Breast epithelium (tissue), 3 donors: ENCODE results near the gene GNA12.

Source experiments
- POLR2A ChIP-seq: fragments of 450-650 bp; IDR thresholded peaks from one replicate; pipeline ENCODE4 v1.6.1; 2016; ENCODE audit warnings: antibody characterized with exemption, mild to moderate bottlenecking, moderate library complexity
- POLR2AphosphoS5 ChIP-seq, 3 donors: sonication (generic); formaldehyde crosslinking; IDR thresholded peaks; one replicate each; pipeline ENCODE4 v1.6.1; 2017; ENCODE audit warnings: antibody characterized with exemption in 3 of 3
- TF ChIP-seq, protein P1 (sequence below), 3 donors: fragments of 450-650 bp; IDR thresholded peaks; one replicate each; pipeline ENCODE4 v1.5.1; 2016 to 2017; ENCODE audit warnings: antibody characterized with exemption in 3 of 3, mild to moderate bottlenecking in 3 of 3, moderate library complexity in 3 of 3

- TF ChIP-seq, protein P1, sequence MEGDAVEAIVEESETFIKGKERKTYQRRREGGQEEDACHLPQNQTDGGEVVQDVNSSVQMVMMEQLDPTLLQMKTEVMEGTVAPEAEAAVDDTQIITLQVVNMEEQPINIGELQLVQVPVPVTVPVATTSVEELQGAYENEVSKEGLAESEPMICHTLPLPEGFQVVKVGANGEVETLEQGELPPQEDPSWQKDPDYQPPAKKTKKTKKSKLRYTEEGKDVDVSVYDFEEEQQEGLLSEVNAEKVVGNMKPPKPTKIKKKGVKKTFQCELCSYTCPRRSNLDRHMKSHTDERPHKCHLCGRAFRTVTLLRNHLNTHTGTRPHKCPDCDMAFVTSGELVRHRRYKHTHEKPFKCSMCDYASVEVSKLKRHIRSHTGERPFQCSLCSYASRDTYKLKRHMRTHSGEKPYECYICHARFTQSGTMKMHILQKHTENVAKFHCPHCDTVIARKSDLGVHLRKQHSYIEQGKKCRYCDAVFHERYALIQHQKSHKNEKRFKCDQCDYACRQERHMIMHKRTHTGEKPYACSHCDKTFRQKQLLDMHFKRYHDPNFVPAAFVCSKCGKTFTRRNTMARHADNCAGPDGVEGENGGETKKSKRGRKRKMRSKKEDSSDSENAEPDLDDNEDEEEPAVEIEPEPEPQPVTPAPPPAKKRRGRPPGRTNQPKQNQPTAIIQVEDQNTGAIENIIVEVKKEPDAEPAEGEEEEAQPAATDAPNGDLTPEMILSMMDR (IDR thresholded peaks at IDR 0.05): no peak
- no peak for TF ChIP-seq POLR2A
- no peak for TF ChIP-seq POLR2AphosphoS5 (IDR thresholded peaks at IDR 0.05)
These were observed 35.9 kb upstream of the GNA12 start for GRCh38 chr7:2880051-2880450.
